Endothelial cell of umbilical vein (primary cell): Measurements from ENCODE around the gene TMCC2. TPM values are rescaled to one million over a fixed set of nuclear protein-coding genes. Genes with fewer than 3 reads are reported as not detected.

Experiments
- BruUV-seq: library from RNA; stranded (reverse); fragments of 400-500 nt; replicated peaks from 2 replicates; lab custom pipeline; 2021; lab: Mats Ljungman, UMichigan
- CTCF ChIA-PET: fragments of 300-600, 350-600 bp; sonication (Branson Sonifier 250); formaldehyde crosslinking; loops from one replicate; lab custom pipeline; 2021; ENCODE audit warnings: antibody characterized with exemption, inconsistent platforms; lab: Charles Lee
- POLR2A ChIA-PET: fragments of 300-600, 350-600 bp; sonication (Branson Sonifier 250); formaldehyde crosslinking; loops from one replicate; lab custom pipeline; 2021; ENCODE audit warnings: antibody characterized with exemption, inconsistent platforms; lab: Charles Lee
- DNase-seq: peaks from one replicate; pipeline ENCODE4 v3.0.0-alpha.2; 2011; ENCODE audit warnings: low read depth, low spot score
- FAIRE-seq: peaks from 2 replicates; lab custom pipeline; 2011; peaks lifted over from hg19 to GRCh38; lab: Jason Lieb, UNC
- H2AFZ ChIP-seq: 2 replicates; pipeline ENCODE4 v1.6.0; 2012; ENCODE audit warnings: low read depth, low read length, control low read depth, inconsistent platforms
- H3K27ac ChIP-seq: 2 replicates; pipeline ENCODE4 v1.5.1; 2011; ENCODE audit warnings: low read depth, mild to moderate bottlenecking, control low read depth, low read length, moderate library complexity; ENCODE audit not compliant: insufficient read depth
- H3K27me3 ChIP-seq, 2 experiments: 2 replicates each; pipeline versions ENCODE4 v1.6.0 to v1.6.1; 2011; ENCODE audit warnings: low read length in 2 of 2, mixed read lengths in 1 of 2; ENCODE audit not compliant: control insufficient read depth in 2 of 2, insufficient read depth in 2 of 2
- H3K36me3 ChIP-seq, 2 experiments: 2 replicates in 1 of 2; 3 replicates in 1 of 2; pipeline ENCODE4 v1.5.1; 2011; ENCODE audit warnings: low read length in 2 of 2, mild to moderate bottlenecking in 1 of 2, moderate library complexity in 1 of 2; ENCODE audit not compliant: control insufficient read depth in 2 of 2, insufficient read depth in 2 of 2; ENCODE audit errors: extremely low read depth in 1 of 2
- H3K4me1 ChIP-seq: 3 replicates; pipeline ENCODE4 v1.5.1; 2011; ENCODE audit warnings: mild to moderate bottlenecking, low read length; ENCODE audit not compliant: control insufficient read depth, insufficient read depth; ENCODE audit errors: extremely low read depth
- H3K4me2 ChIP-seq: 2 replicates; pipeline ENCODE4 v1.6.1; 2011; ENCODE audit warnings: low read length, control low read depth, mixed read lengths; ENCODE audit not compliant: insufficient read depth
- H3K4me3 ChIP-seq, 3 experiments: fragments of 200-600 bp in 1 of 3; sonication (generic), shearing (Covaris generic) in 1 of 3; replicated peaks in 1 of 3; 2 replicates each; pipeline ENCODE4 v1.5.1; 2011 to 2016; ENCODE audit warnings: control low read depth in 3 of 3, low read length in 3 of 3, mild to moderate bottlenecking in 2 of 3, inconsistent platforms in 1 of 3, low read depth in 1 of 3, moderate library complexity in 1 of 3; ENCODE audit not compliant: insufficient read depth in 1 of 3
- H3K79me2 ChIP-seq: 2 replicates; pipeline ENCODE4 v1.6.0; 2012; ENCODE audit warnings: low read length, inconsistent platforms; ENCODE audit not compliant: control insufficient read depth, insufficient read depth
- H3K9ac ChIP-seq: replicated peaks from 2 replicates; pipeline ENCODE3; 2011; ENCODE audit warnings: low read length, control low read depth; ENCODE audit not compliant: insufficient read depth; ENCODE audit errors: extremely low read depth
- H3K9me1 ChIP-seq: replicated peaks from 3 replicates; pipeline ENCODE4 v1.6.0; 2011; ENCODE audit warnings: mild to moderate bottlenecking, low read length; ENCODE audit not compliant: control insufficient read depth, insufficient read depth; ENCODE audit errors: extremely low read depth
- H3K9me3 ChIP-seq: replicated peaks from 2 replicates; pipeline ENCODE4 v1.5.1; 2012; ENCODE audit warnings: low read length, inconsistent platforms; ENCODE audit not compliant: control insufficient read depth, insufficient read depth
- H4K20me1 ChIP-seq: replicated peaks from 2 replicates; pipeline ENCODE3; 2011; ENCODE audit warnings: mild to moderate bottlenecking, low read length; ENCODE audit not compliant: control insufficient read depth, insufficient read depth; ENCODE audit errors: extremely low read depth
- CTCF ChIP-seq, 2 donors: IDR thresholded peaks; 1 replicate in 1 of 2; 2 replicates in 1 of 2; pipeline ENCODE4 v1.5.1; 2011; ENCODE audit warnings: low read length in 2 of 2, mild to moderate bottlenecking in 2 of 2, moderate library complexity in 2 of 2, control low read depth in 1 of 2, inconsistent platforms in 1 of 2, low read depth in 1 of 2; ENCODE audit not compliant: insufficient read depth in 1 of 2; ENCODE audit errors: extremely low read depth in 1 of 2
- EZH2 ChIP-seq: IDR thresholded peaks from 2 replicates; pipeline ENCODE4 v1.6.1; 2012; ENCODE audit warnings: borderline replicate concordance, low read depth, mild to moderate bottlenecking, moderate library complexity, low read length, inconsistent platforms; ENCODE audit not compliant: severe bottlenecking
- FOS ChIP-seq: IDR thresholded peaks from 2 replicates; pipeline ENCODE4 v1.6.1; 2011; ENCODE audit warnings: mild to moderate bottlenecking, low read length, moderate library complexity, borderline replicate concordance; ENCODE audit not compliant: insufficient read depth
- GATA2 ChIP-seq: IDR thresholded peaks from 2 replicates; pipeline ENCODE4 v1.7.0; 2011; ENCODE audit warnings: low read depth, mild to moderate bottlenecking, moderate library complexity, mixed read lengths, low read length; ENCODE audit not compliant: insufficient read length, insufficient read depth
- JUN ChIP-seq: IDR thresholded peaks from 2 replicates; pipeline ENCODE4 v1.6.1; 2011; ENCODE audit warnings: borderline replicate concordance, low read depth; ENCODE audit not compliant: insufficient read length, insufficient read depth
- MAX ChIP-seq: IDR thresholded peaks from 2 replicates; pipeline ENCODE4 v1.6.1; 2011; ENCODE audit not compliant: insufficient read depth, insufficient read length
- MYC ChIP-seq: IDR thresholded peaks from one replicate; pipeline ENCODE4 v1.6.1; 2011; ENCODE audit warnings: mild to moderate bottlenecking, low read depth, low read length
- POLR2A ChIP-seq: IDR thresholded peaks from 2 replicates; pipeline ENCODE4 v1.6.1; 2012; ENCODE audit warnings: low read depth, mild to moderate bottlenecking, control low read depth, low read length
- POLR2AphosphoS5 ChIP-seq: IDR thresholded peaks from 2 replicates; pipeline ENCODE4 v1.6.1; 2012; ENCODE audit warnings: low read depth, mild to moderate bottlenecking, control low read depth, low read length, moderate library complexity; ENCODE audit not compliant: insufficient read depth
- dilution Hi-C: fragments of 300-500 bp; cut with MboI; formaldehyde crosslinking; loops from one replicate; pipeline ENCODE4 v1.15.0; 2019; ENCODE audit warnings: low sequenced_read_pairs; ENCODE audit not compliant: extremely low pct_ligation_motif_present
- intact Hi-C: fragments of 100-400 bp; cut with micrococcal nuclease; formaldehyde crosslinking; loops from one replicate; pipeline ENCODE4 v1.10.0; 2022
- polyA plus RNA-seq, 4 experiments: library from polyadenylated mRNA; depleted of rRNA in 3 of 4; stranded (reverse) in 3 of 4; unstranded in 1 of 4; fragments of >200 nt; gene quantifications; 2 replicates each; pipeline versions ENCODE4 v1.2.1 to v1.2.3, GENCODE V29; 2011 to 2012; ENCODE audit warnings: missing spikeins in 1 of 4
- total RNA-seq: library from RNA; stranded (reverse); gene quantifications from 2 replicates; pipeline ENCODE4 v1.2.3, GENCODE V29; 2021

TMCC2 gene
- total and polyA plus RNA-seq, 2 donors (not counting 3 experiments of a cell fraction or from before 2014, with no cell fraction given): 2.0 to 2.1 TPM

GRCh38 chr1:205270764-205271163 lies 43.0 kb downstream of the TMCC2 start:
- ChIA-PET POLR2A (no interaction called here), CTCF (interaction anchor here (0.5 to 17.5 kb wide), 21 partner anchors 9 to 463 kb away, joined by 3 to 1536 read pairs (median 7); partner anchors contain the start of gene NUAK2)
- dilution Hi-C loops (no loop called here), intact Hi-C loops (no loop called here)
- no peaks in the 10 kb centered on the region for H3K27me3 ChIP-seq
- BruUV-seq: no TSS peak
- DNase-seq (peak; percentile 52), FAIRE-seq (peak; percentile 70)
- no peaks in the 10 kb centered on the region for H3K79me2 ChIP-seq
- no peak overlapping the region for H2AFZ ChIP-seq
- no peak overlapping the region for H3K9ac ChIP-seq
- H3K9me1 ChIP-seq: no peaks in the 10 kb centered on the region
- peak overlapping the region; percentile 46 for H3K27ac ChIP-seq
- no peaks in the 10 kb centered on the region for H3K9me3 ChIP-seq
- TF ChIP-seq MAX (no peak), POLR2A (no peak), EZH2 (no peak), GATA2 (no peak), FOS (no peak), MYC (no peak), JUN (no peak), POLR2AphosphoS5 (no peak), CTCF (IDR thresholded peaks at IDR 0.05; ENCODE audit: extremely low read depth in 1 of 2, insufficient read depth in 1 of 2, low read depth in 1 of 2, low read length in 2 of 2) (no peak)
- no peaks in the 10 kb centered on the region for H4K20me1 ChIP-seq
- H3K4me1 ChIP-seq: peaks cover 29% of the 10 kb centered on the region
- no peak overlapping the region for H3K4me2 ChIP-seq
- no peak overlapping the region for H3K4me3 ChIP-seq
- no peaks in the 10 kb centered on the region for H3K36me3 ChIP-seq
